IMR-90 (cell line): ENCODE measurements around the gene SLC27A6. TPM values are rescaled to one million over a fixed set of nuclear protein-coding genes. Genes with fewer than 3 reads are reported as not detected.

Experiments used
- ATAC-seq: fragments of 200-7000 bp; cut with Tn5 transposase; 2 replicates; pipeline ENCODE4 v1.9.1; 2020; ENCODE audit warnings: low read depth, mild to moderate bottlenecking, moderate library complexity
- Bru-seq: library from RNA; stranded (reverse); fragments of 400-500 nt; gene quantifications from one replicate; lab custom pipeline; 2021; lab: Mats Ljungman, UMichigan
- BruChase-seq, 2 experiments: library from RNA; stranded (reverse); fragments of 400-500 nt; gene quantifications; one replicate each; lab custom pipeline; 2021; lab: Mats Ljungman, UMichigan
- BruUV-seq: library from RNA; stranded (reverse); fragments of 400-500 nt; replicated peaks from 2 replicates; lab custom pipeline; 2021; lab: Mats Ljungman, UMichigan
- CTCF ChIA-PET: fragments of 300-600 bp; formaldehyde crosslinking; extraction: SDS; loops from one replicate; lab custom pipeline; 2021; ENCODE audit warnings: antibody characterized with exemption; lab: Yijun Ruan, JAX
- POLR2A ChIA-PET: fragments of 300-600 bp; sonication (Branson Sonifier 250); formaldehyde crosslinking; loops from one replicate; lab custom pipeline; 2022; ENCODE audit warnings: antibody characterized with exemption; ENCODE audit not compliant: unreplicated experiment; lab: Charles Lee
- DNase-seq: peaks from one replicate; pipeline ENCODE4 v3.0.0; 2013
- H2AFZ ChIP-seq: replicated peaks from 2 replicates; pipeline ENCODE3; 2013; ENCODE audit warnings: low read length, mild to moderate bottlenecking; ENCODE audit not compliant: poor library complexity
- H2AK5ac ChIP-seq: 2 replicates; pipeline ENCODE4 v1.6.1; 2013; ENCODE audit warnings: low read depth, low read length, inconsistent platforms
- H2AK9ac ChIP-seq: replicated peaks from 2 replicates; pipeline ENCODE3; 2013; ENCODE audit warnings: mild to moderate bottlenecking, low read depth, low read length, moderate library complexity; ENCODE audit not compliant: poor library complexity
- H2BK120ac ChIP-seq: 2 replicates; pipeline ENCODE4 v1.6.1; 2013; ENCODE audit warnings: low read depth, low read length, inconsistent platforms
- H2BK15ac ChIP-seq: 3 replicates; pipeline ENCODE4 v1.6.1; 2013; ENCODE audit warnings: low read depth, low read length, inconsistent platforms
- H2BK20ac ChIP-seq: 2 replicates; pipeline ENCODE4 v1.6.1; 2013; ENCODE audit warnings: low read depth, mild to moderate bottlenecking, inconsistent platforms, low read length, moderate library complexity
- H2BK5ac ChIP-seq: 2 replicates; pipeline ENCODE4 v1.6.1; 2013; ENCODE audit warnings: mild to moderate bottlenecking, low read depth, low read length, inconsistent platforms; ENCODE audit not compliant: poor library complexity, severe bottlenecking
- H3K14ac ChIP-seq: replicated peaks from 2 replicates; pipeline ENCODE4 v1.6.1; 2013; ENCODE audit warnings: low read depth, low read length, inconsistent platforms
- H3K18ac ChIP-seq: 2 replicates; pipeline ENCODE4 v1.6.1; 2013; ENCODE audit warnings: low read depth, low read length, control low read depth
- H3K23ac ChIP-seq: 2 replicates; pipeline ENCODE4 v1.6.1; 2013; ENCODE audit warnings: low read depth, low read length, inconsistent platforms
- H3K27ac ChIP-seq: 2 replicates; pipeline ENCODE4 v1.5.1; 2013; ENCODE audit warnings: mild to moderate bottlenecking, control low read depth, low read length; ENCODE audit not compliant: insufficient read depth
- H3K27me3 ChIP-seq: 2 replicates; pipeline ENCODE4 v1.6.1; 2013; ENCODE audit warnings: low read length; ENCODE audit not compliant: control insufficient read depth, insufficient read depth
- H3K36me3 ChIP-seq: 2 replicates; pipeline ENCODE4 v1.6.1; 2013; ENCODE audit warnings: low read length, mixed read lengths; ENCODE audit not compliant: control insufficient read depth, insufficient read depth
- H3K4ac ChIP-seq: 2 replicates; pipeline ENCODE4 v1.6.1; 2013; ENCODE audit warnings: low read depth, low read length, inconsistent platforms
- H3K4me1 ChIP-seq: 2 replicates; pipeline ENCODE4 v1.6.1; 2013; ENCODE audit warnings: low read length, mixed read lengths; ENCODE audit not compliant: control insufficient read depth, insufficient read depth
- H3K4me2 ChIP-seq: 2 replicates; pipeline ENCODE4 v1.6.1; 2013; ENCODE audit warnings: low read depth, mild to moderate bottlenecking, control low read depth, low read length, moderate library complexity
- H3K4me3 ChIP-seq: 2 replicates; pipeline ENCODE4 v1.5.1; 2013; ENCODE audit warnings: low read depth, mild to moderate bottlenecking, control low read depth, low read length, moderate library complexity; ENCODE audit not compliant: insufficient read depth
- H3K56ac ChIP-seq: 2 replicates; pipeline ENCODE4 v1.6.1; 2013; ENCODE audit warnings: low read length, inconsistent platforms; ENCODE audit not compliant: insufficient read depth; ENCODE audit errors: extremely low read depth
- H3K79me1 ChIP-seq, 2 experiments: 2 replicates each; pipeline ENCODE4 v1.6.1; 2013; ENCODE audit warnings: low read length in 2 of 2, inconsistent platforms in 1 of 2, low read depth in 1 of 2
- H3K9ac ChIP-seq: 2 replicates; pipeline ENCODE4 v1.6.1; 2013; ENCODE audit warnings: low read depth, low read length, control low read depth
- H3K9me1 ChIP-seq: 2 replicates; pipeline ENCODE4 v1.6.1; 2013; ENCODE audit warnings: low read length, inconsistent platforms; ENCODE audit not compliant: insufficient read depth
- H3K9me3 ChIP-seq: 2 replicates; pipeline ENCODE4 v1.6.1; 2013; ENCODE audit warnings: low read length; ENCODE audit not compliant: control insufficient read depth, insufficient read depth
- H4K20me1 ChIP-seq: 2 replicates; pipeline ENCODE4 v1.6.1; 2013; ENCODE audit warnings: low read length, inconsistent platforms; ENCODE audit not compliant: insufficient read depth
- H4K5ac ChIP-seq: 2 replicates; pipeline ENCODE4 v1.6.1; 2013; ENCODE audit warnings: mild to moderate bottlenecking, low read depth, low read length, control low read depth
- H4K8ac ChIP-seq, 2 experiments: 2 replicates each; pipeline ENCODE4 v1.6.1; 2013; ENCODE audit warnings: low read depth in 2 of 2, low read length in 2 of 2, control low read depth in 1 of 2, inconsistent platforms in 1 of 2
- H4K91ac ChIP-seq: 2 replicates; pipeline ENCODE4 v1.6.1; 2013; ENCODE audit warnings: low read depth, low read length, inconsistent platforms; ENCODE audit not compliant: insufficient read depth
- CHD1 ChIP-seq: IDR thresholded peaks from 2 replicates; pipeline ENCODE4 v1.6.1; 2012; ENCODE audit warnings: low read depth, low read length, improper control_type of control experiment
- FOS ChIP-seq: fragments of 150-350 bp; IDR thresholded peaks from 2 replicates; pipeline ENCODE4 v1.6.1; 2016; ENCODE audit warnings: low read depth, low read length
- NFE2L2 ChIP-seq: fragments of 150-350 bp; IDR thresholded peaks from 2 replicates; pipeline ENCODE4 v1.6.1; 2016; ENCODE audit warnings: low read depth, mild to moderate bottlenecking, low read length
- POLR2A ChIP-seq: IDR thresholded peaks from 2 replicates; pipeline ENCODE4 v1.6.1; 2012; ENCODE audit warnings: mild to moderate bottlenecking, low read depth, low read length
- RAD21 ChIP-seq: IDR thresholded peaks from 2 replicates; pipeline ENCODE4 v1.6.1; 2012; ENCODE audit warnings: low read length, improper control_type of control experiment
- RCOR1 ChIP-seq: IDR thresholded peaks from 2 replicates; pipeline ENCODE4 v1.6.1; 2012; ENCODE audit warnings: mild to moderate bottlenecking, low read length, improper control_type of control experiment; ENCODE audit not compliant: insufficient replicate concordance
- SMC3 ChIP-seq: fragments of 150-350 bp; IDR thresholded peaks from 2 replicates; pipeline ENCODE4 v1.6.1; 2016; ENCODE audit warnings: low read depth, mild to moderate bottlenecking, antibody characterized with exemption, low read length, moderate library complexity
- USF2 ChIP-seq: fragments of 150-350 bp; IDR thresholded peaks from 2 replicates; pipeline ENCODE4 v1.6.1; 2017; ENCODE audit warnings: mild to moderate bottlenecking, antibody characterized with exemption, low read length, low read depth
- WGBS, 2 experiments: methylation state at CpG; one replicate each; pipeline versions ENCODE4 v1.1.5 to v1.1.7; 2013; ENCODE audit warnings: missing lambda C conversion rate in 2 of 2; ENCODE audit not compliant: insufficient read length in 1 of 2; ENCODE audit errors: extremely low coverage in 2 of 2; 5-methylcytosine and 5-hydroxymethylcytosine counted together
- dilution Hi-C: fragments of 300-500 bp; cut with HindIII; formaldehyde crosslinking; loops from one replicate; pipeline ENCODE4 v1.14.3; 2018; ENCODE audit warnings: low sequenced_read_pairs; ENCODE audit not compliant: unreplicated experiment
- in situ Hi-C: fragments of 300-500 bp; cut with MboI; formaldehyde crosslinking; loops from 3 replicates; pipeline ENCODE4 v1.14.3; 2019; ENCODE audit warnings: low sequenced_read_pairs, inconsistent platforms, mixed read lengths
- intact Hi-C: fragments of 100-400 bp; cut with micrococcal nuclease; formaldehyde crosslinking; loops from 2 replicates; pipeline ENCODE4 v1.10.0; 2022
- long read RNA-seq: library from polyadenylated mRNA; unstranded; transcript quantifications from one replicate; pipeline ENCODE4 v2.0.0, GENCODE V29; 2021; ENCODE audit not compliant: unreplicated experiment
- polyA plus RNA-seq, 3 experiments: library from polyadenylated mRNA; depleted of rRNA; stranded (reverse); fragments of >200 nt; gene quantifications; 2 replicates each; pipeline ENCODE4 v1.2.3, GENCODE V29; 2012; ENCODE audit warnings: low replicate concordance in 1 of 3
- total RNA-seq: library from RNA; depleted of rRNA; stranded (reverse); fragments of >200 nt; gene quantifications from 2 replicates; pipeline ENCODE4 v1.2.3, GENCODE V29; 2012; rRNA removed

Gene SLC27A6
- total RNA-seq (under 0.01 and 0.28 TPM in 2 replicates), polyA plus RNA-seq (2012; rRNA removed) (0.02 TPM in 1 of 2 replicates, not detected in the other), Bru-seq, nascent RNA (percentile 23 among the genes with signal in this experiment), BruChase-seq, experiment 1, labeled RNA remaining after a 6-hour chase (percentile 24 among the genes with signal in this experiment), BruChase-seq, experiment 2, labeled RNA remaining after a 2-hour chase (percentile 25 among the genes with signal in this experiment)
- polyA plus RNA-seq (2012; cell fraction: cytosol; rRNA removed), result not detected in 2 replicates
- polyA plus RNA-seq (2012; cell fraction: nucleus; rRNA removed; ENCODE audit: low replicate concordance), result 0.02 and 0.07 TPM in 2 replicates
- long read RNA-seq, partial matches to known transcripts, result 0 of 2 reads
- long read RNA-seq, other reads (novel, unspliced or antisense), result 1 of 2 reads

- peak within 1 kb of the TSS; percentile 28; the same call in 1 of the 2 replicates for H3K4me3 ChIP-seq
- H2BK5ac ChIP-seq, result no peak within 1 kb of the TSS
- peak within 1 kb of the TSS; percentile 63 for H2AFZ ChIP-seq
- no peak for TF ChIP-seq RCOR1
- TF ChIP-seq RAD21, result no peak
- TF ChIP-seq CHD1, result no peak
- no peak for TF ChIP-seq USF2
- TF ChIP-seq FOS, result no peak
- TF ChIP-seq NFE2L2, result no peak
- no peak for TF ChIP-seq SMC3
- TF ChIP-seq POLR2A, result no peak
- no TSS peak for BruUV-seq
- H3K18ac ChIP-seq, result no peak within 1 kb of the TSS
- 2% methylated on average over 9 of the region's 51 CpGs; no CpG with 5 or more reads in 1 of the 2 experiments for WGBS, 2 experiments
- DNase-seq (no peak), ATAC-seq (peak; percentile 74)
- no peaks in the 10 kb centered on the region for H3K9me3 ChIP-seq
- dilution Hi-C loops, result no loop called here
- H3K56ac ChIP-seq, result no peak within 1 kb of the TSS
- no peak within 1 kb of the TSS for H4K5ac ChIP-seq
- H3K4me1 ChIP-seq, result no peaks in the 10 kb centered on the region
- no peak within 1 kb of the TSS for H3K23ac ChIP-seq
- peaks cover 2% of the 10 kb centered on the region; the same call in 1 of the 2 replicates for H3K27me3 ChIP-seq
- H3K9me1 ChIP-seq, result no peaks in the 10 kb centered on the region
- H3K27ac ChIP-seq, result no peak within 1 kb of the TSS
- H2AK9ac ChIP-seq, result no peak within 1 kb of the TSS
- H2BK15ac ChIP-seq, result no peak within 1 kb of the TSS
- H4K91ac ChIP-seq, result no peak within 1 kb of the TSS
- H3K9ac ChIP-seq, result no peak within 1 kb of the TSS
- H2AK5ac ChIP-seq, result no peak within 1 kb of the TSS
- intact Hi-C loops, result no loop called here
- no peak within 1 kb of the TSS for H2BK20ac ChIP-seq
- H2BK120ac ChIP-seq, result no peak within 1 kb of the TSS
- H4K8ac ChIP-seq, result no peak within 1 kb of the TSS
- H4K20me1 ChIP-seq, result no peaks in the 10 kb centered on the region
- no peak within 1 kb of the TSS for H3K14ac ChIP-seq
- H3K4me2 ChIP-seq, result peak within 1 kb of the TSS; percentile 72; the same call in 1 of the 2 replicates
- no peaks in the 10 kb centered on the region for H3K36me3 ChIP-seq
- CTCF ChIA-PET, result interaction anchor here (1.0 kb wide), 1 partner anchor 11 kb away, joined by 3 read pairs; no protein-coding TSS in a partner anchor
- H3K4ac ChIP-seq, result no peak within 1 kb of the TSS
- no peaks in the 10 kb centered on the region for H3K79me1 ChIP-seq
- POLR2A ChIA-PET, result no interaction called here
- in situ Hi-C loops, result no loop called here
Observed at GRCh38 chr5:128965011-128965637, at the start of gene SLC27A6. Gene SLC27A6, plus strand, starts transcription at chr5:128965488. Its CDS starts 650 bp downstream, at chr5:128966138.
